EH (cell line): ENCODE measurements around the gene TMEM164.

Experiments
- DNase-seq: peaks from one replicate; pipeline ENCODE4 v3.0.0-alpha.2; 2015; ENCODE audit warnings: low read depth

TMEM164 gene

GRCh38 chrX:110003167-110004156, 548 bp downstream of the TMEM164 start:
- DNase-seq: no peak

GRCh38 chrX:110004215-110004614, 1.3 kb downstream of the TMEM164 start:
- no peak for DNase-seq

GRCh38 chrX:110004731-110005369, 1.9 kb downstream of the TMEM164 start:
- peak; percentile 32 for DNase-seq

GRCh38 chrX:110006161-110006560, 3.2 kb downstream of the TMEM164 start:
- DNase-seq: no peak

GRCh38 chrX:110006821-110007375, 4.0 kb downstream of the TMEM164 start:
- peak; percentile 34 for DNase-seq

- DNase-seq: no peak
Observed at GRCh38 chrX:110008011-110008635, 5.2 kb downstream of the TMEM164 start.

GRCh38 chrX:110012818-110013485, 10.0 kb downstream of the TMEM164 start:
- no peak for DNase-seq

- no peak for DNase-seq
Observed at GRCh38 chrX:110013968-110014367, 11.1 kb downstream of the TMEM164 start.

- no peak for DNase-seq
Observed at GRCh38 chrX:110015032-110015431, 12.1 kb downstream of the TMEM164 start.

- no peak for DNase-seq
Observed at GRCh38 chrX:110015915-110016314, 13.0 kb downstream of the TMEM164 start.

GRCh38 chrX:110020536-110020935, 17.6 kb downstream of the TMEM164 start:
- DNase-seq: no peak

GRCh38 chrX:110021258-110022022, 18.5 kb downstream of the TMEM164 start:
- DNase-seq: peak; percentile 79

GRCh38 chrX:110022599-110023448, 19.9 kb downstream of the TMEM164 start:
- DNase-seq: no peak

GRCh38 chrX:110025395-110025794, 22.5 kb downstream of the TMEM164 start:
- DNase-seq: no peak

GRCh38 chrX:110026099-110026844, 23.4 kb downstream of the TMEM164 start:
- DNase-seq: no peak

- DNase-seq: no peak
Observed at GRCh38 chrX:110032534-110033147, 29.7 kb downstream of the TMEM164 start.

- DNase-seq: no peak
Observed at GRCh38 chrX:110034036-110034435, 31.1 kb downstream of the TMEM164 start.

- DNase-seq: no peak
Observed at GRCh38 chrX:110036162-110037033, 33.5 kb downstream of the TMEM164 start.
